B cell (primary cell): Measurements from ENCODE around the gene ALOX12. TPM values are rescaled to one million over a fixed set of nuclear protein-coding genes. Genes with fewer than 3 reads are reported as not detected.

Experiments
- ATAC-seq: fragments of 200-7000 bp; cut with Tn5 transposase; one replicate; pipeline ENCODE4 v1.10.0; 2021; ENCODE audit warnings: low read depth, mild to moderate bottlenecking, moderate number of reproducible peaks, moderate library complexity
- CTCF ChIA-PET: fragments of 350-600 bp; sonication (Branson Sonifier 250); formaldehyde crosslinking; loops from one replicate; lab custom pipeline; 2021; ENCODE audit warnings: antibody characterized with exemption, inconsistent platforms; lab: Charles Lee
- POLR2A ChIA-PET: fragments of 350-600 bp; sonication (Branson Sonifier 250); formaldehyde crosslinking; loops from one replicate; lab custom pipeline; 2021; ENCODE audit warnings: antibody characterized with exemption; lab: Charles Lee
- DNase-seq: peaks from one replicate; pipeline ENCODE4 v3.0.0; 2013
- H2AFZ ChIP-seq: 2 replicates; pipeline ENCODE4 v1.6.1; 2012; ENCODE audit warnings: mild to moderate bottlenecking, low read depth, low read length; ENCODE audit not compliant: insufficient read depth, poor library complexity, severe bottlenecking
- H3K27ac ChIP-seq, 2 donors: 1 replicate in 1 of 2; 2 replicates in 1 of 2; pipeline ENCODE4 v1.5.1; 2012 to 2013; ENCODE audit warnings: low read length in 2 of 2, mild to moderate bottlenecking in 2 of 2, moderate library complexity in 1 of 2
- H3K27me3 ChIP-seq, 4 experiments: fragments of 200-600 bp in 1 of 4; sonication (generic) in 1 of 4; replicated peaks in 1 of 4; 1 replicate in 2 of 4; 2 replicates in 2 of 4; pipeline versions ENCODE4 v1.6.1 to v1.7.0; 2013 to 2016; ENCODE audit warnings: low read length in 3 of 4, mild to moderate bottlenecking in 2 of 4, mixed read lengths in 1 of 4, moderate library complexity in 1 of 4; ENCODE audit not compliant: insufficient read depth in 4 of 4, control insufficient read depth in 3 of 4; ENCODE audit errors: control extremely low read depth in 1 of 4
- H3K36me3 ChIP-seq, 2 experiments: replicated peaks in 1 of 2; 1 replicate in 1 of 2; 2 replicates in 1 of 2; pipeline versions ENCODE4 v1.6.1 to v1.7.1; 2013; ENCODE audit warnings: low read length in 1 of 2; ENCODE audit not compliant: insufficient read depth in 2 of 2, control insufficient read depth in 1 of 2; ENCODE audit errors: control extremely low read depth in 1 of 2, extremely low read depth in 1 of 2
- H3K4me1 ChIP-seq, 2 donors: fragments of 200-600 bp in 1 of 2; sonication (generic) in 1 of 2; 1 replicate in 1 of 2; 2 replicates in 1 of 2; pipeline versions ENCODE4 v1.5.1 to v1.6.1; 2013 to 2017; ENCODE audit warnings: low read length in 2 of 2; ENCODE audit not compliant: control insufficient read depth in 2 of 2, insufficient read depth in 2 of 2
- H3K4me2 ChIP-seq: replicated peaks from 2 replicates; pipeline ENCODE3; 2012; ENCODE audit warnings: mild to moderate bottlenecking, low read depth, low read length; ENCODE audit not compliant: poor library complexity, severe bottlenecking
- H3K4me3 ChIP-seq, 5 experiments: fragments of 200-600 bp in 1 of 5; sonication (generic) in 1 of 5; 1 replicate in 3 of 5; 2 replicates in 2 of 5; pipeline versions ENCODE4 v1.5.1 to v1.7.0; 2011 to 2016; ENCODE audit warnings: low read length in 4 of 5, mild to moderate bottlenecking in 4 of 5, low read depth in 2 of 5, control low read depth in 1 of 5, moderate library complexity in 1 of 5; ENCODE audit not compliant: insufficient read depth in 1 of 5; ENCODE audit errors: control extremely low read depth in 1 of 5, extremely low read depth in 1 of 5
- H3K79me2 ChIP-seq: fragments of 200-600 bp; sonication (generic); one replicate; pipeline ENCODE4 v1.6.0; 2016; ENCODE audit warnings: low read length; ENCODE audit not compliant: control insufficient read depth, insufficient read depth
- H3K9ac ChIP-seq: fragments of 200-600 bp; sonication (generic); 2 replicates; pipeline ENCODE4 v1.6.1; 2017; ENCODE audit warnings: mild to moderate bottlenecking, low read length, moderate library complexity
- H3K9me3 ChIP-seq, 3 donors: one replicate each; pipeline versions ENCODE4 v1.6.1 to v1.7.1; 2013; ENCODE audit warnings: low read length in 2 of 3; ENCODE audit not compliant: control insufficient read depth in 2 of 3, insufficient read depth in 1 of 3; ENCODE audit errors: control extremely low read depth in 1 of 3
- H4K20me1 ChIP-seq: 2 replicates; pipeline ENCODE4 v1.6.0; 2012; ENCODE audit warnings: mild to moderate bottlenecking, low read length; ENCODE audit not compliant: insufficient read depth, control insufficient read depth, poor library complexity, severe bottlenecking
- H3K27ac Mint-ChIP-seq: one replicate; pipeline ENCODE4 v1.8.0; 2021; ENCODE audit warnings: mixed read lengths
- H3K27me3 Mint-ChIP-seq: one replicate; pipeline ENCODE4 v1.8.0; 2021; ENCODE audit warnings: mixed read lengths
- H3K4me1 Mint-ChIP-seq: one replicate; pipeline ENCODE4 v1.8.0; 2021; ENCODE audit warnings: mixed read lengths
- H3K4me3 Mint-ChIP-seq: one replicate; pipeline ENCODE4 v1.8.0; 2021; ENCODE audit warnings: mixed read lengths
- H3K9me3 Mint-ChIP-seq: one replicate; pipeline ENCODE4 v1.8.0; 2022; ENCODE audit warnings: mixed read lengths; ENCODE audit not compliant: insufficient read depth
- CTCF ChIP-seq: fragments of 200-600 bp; IDR thresholded peaks from one replicate; pipeline ENCODE4 v1.8.0; 2022; ENCODE audit warnings: antibody characterized with exemption, mild to moderate bottlenecking
- EZH2 ChIP-seq: IDR thresholded peaks from 2 replicates; pipeline ENCODE4 v1.6.1; 2012; ENCODE audit warnings: borderline replicate concordance, low read depth, mild to moderate bottlenecking, moderate library complexity, low read length; ENCODE audit not compliant: insufficient read depth, poor library complexity, severe bottlenecking
- WGBS: methylation state at CpG from one replicate; pipeline ENCODE4 v1.1.5; 2013; ENCODE audit warnings: missing lambda C conversion rate; ENCODE audit not compliant: insufficient coverage; 5-methylcytosine and 5-hydroxymethylcytosine counted together
- intact Hi-C: fragments of 100-400 bp; cut with micrococcal nuclease; formaldehyde crosslinking; loops from one replicate; pipeline ENCODE4 v1.10.0; 2022
- polyA plus RNA-seq: library from polyadenylated mRNA; depleted of rRNA; stranded (reverse); fragments of >200 nt; gene quantifications from 2 replicates; pipeline ENCODE4 v1.2.3, GENCODE V29; 2012
- total RNA-seq, 2 donors: library from RNA; stranded (reverse); fragments of 120-200 nt in 1 of 2; gene quantifications; 1 replicate in 1 of 2; 2 replicates in 1 of 2; pipeline versions ENCODE4 v1.2.3 to v1.2.4, GENCODE V29; 2013 to 2022

The ALOX12 gene
- total and polyA plus RNA-seq, 2 donors (not counting 1 experiment from before 2014, with no cell fraction given), result 0.07 TPM; not detected in 1

DNA sequence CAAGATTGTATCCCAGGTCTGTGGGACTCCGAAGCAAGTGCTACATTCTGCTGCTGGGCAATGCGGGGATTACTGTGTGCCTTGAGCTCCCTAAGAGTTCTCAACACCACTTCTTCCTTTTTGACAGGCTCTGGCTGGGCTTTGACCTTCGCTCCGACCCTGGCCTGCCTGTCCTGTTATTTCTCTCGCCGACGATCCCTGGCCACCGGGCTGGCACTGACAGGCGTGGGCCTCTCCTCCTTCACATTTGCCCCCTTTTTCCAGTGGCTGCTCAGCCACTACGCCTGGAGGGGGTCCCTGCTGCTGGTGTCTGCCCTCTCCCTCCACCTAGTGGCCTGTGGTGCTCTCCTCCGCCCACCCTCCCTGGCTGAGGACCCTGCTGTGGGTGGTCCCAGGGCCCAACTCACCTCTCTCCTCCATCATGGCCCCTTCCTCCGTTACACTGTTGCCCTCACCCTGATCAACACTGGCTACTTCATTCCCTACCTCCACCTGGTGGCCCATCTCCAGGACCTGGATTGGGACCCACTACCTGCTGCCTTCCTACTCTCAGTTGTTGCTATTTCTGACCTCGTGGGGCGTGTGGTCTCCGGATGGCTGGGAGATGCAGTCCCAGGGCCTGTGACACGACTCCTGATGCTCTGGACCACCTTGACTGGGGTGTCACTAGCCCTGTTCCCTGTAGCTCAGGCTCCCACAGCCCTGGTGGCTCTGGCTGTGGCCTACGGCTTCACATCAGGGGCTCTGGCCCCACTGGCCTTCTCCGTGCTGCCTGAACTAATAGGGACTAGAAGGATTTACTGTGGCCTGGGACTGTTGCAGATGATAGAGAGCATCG, 42.4 kb downstream of the ALOX12 start:
- ChIA-PET POLR2A (no interaction called here), CTCF (interaction anchor here (0.6 to 2.5 kb wide), 4 partner anchors 8 to 98 kb away, joined by 3 to 7 read pairs (median 4); no protein-coding TSS in a partner anchor)
- H3K4me3 Mint-ChIP-seq, result peak overlapping the region; percentile 53
- peaks cover 53% of the 10 kb centered on the region for H3K4me1 Mint-ChIP-seq
- Histone ChIP-seq H3K27ac (no peak overlapping the region), H3K79me2 (peaks cover 19% of the 10 kb centered on the region), H3K4me3 (no peak overlapping the region), H3K36me3 (peaks cover 0 to 2% of the 10 kb centered on the region in 2 experiments), H3K9me3 (peaks cover 0 to 6% (median 0%) of the 10 kb centered on the region in 3 donors), H2AFZ (no peak overlapping the region), H3K27me3 (peaks cover 0 to 3% (median 0%) of the 10 kb centered on the region in 4 experiments), H3K4me1 (peaks cover 34 to 54% of the 10 kb centered on the region in 2 donors), H3K9ac (no peak overlapping the region), H4K20me1 (no peaks in the 10 kb centered on the region), H3K4me2 (no peak overlapping the region)
- no peaks in the 10 kb centered on the region for H3K9me3 Mint-ChIP-seq
- ATAC-seq, result no peak
- H3K27ac Mint-ChIP-seq, result peak overlapping the region; percentile 15
- intact Hi-C loops, result loop anchor here (5.0 kb wide), 1 partner anchor 399 kb away; the partner anchor contains the start of genes FGF11 and TMEM102
- 91% methylated on average over 19 of the region's 19 CpGs for WGBS
- no peak for DNase-seq
- no peak for TF ChIP-seq EZH2
- H3K27me3 Mint-ChIP-seq, result no peaks in the 10 kb centered on the region

GRCh38 chr17:7039832-7040231, 44.0 kb downstream of the ALOX12 start:
- no peak for TF ChIP-seq CTCF
- TF ChIP-seq EZH2, result no peak
- peaks cover 0 to 4% (median 0%) of the 10 kb centered on the region in 4 experiments for H3K27me3 ChIP-seq
- Mint-ChIP-seq H3K4me1 (peaks cover 53% of the 10 kb centered on the region), H3K9me3 (no peaks in the 10 kb centered on the region), H3K4me3 (no peak overlapping the region), H3K27ac (peak overlapping the region; percentile 13), H3K27me3 (no peaks in the 10 kb centered on the region)
- DNase-seq (no peak), ATAC-seq (no peak)
- H3K9ac ChIP-seq, result no peak overlapping the region
- no peaks in the 10 kb centered on the region for H4K20me1 ChIP-seq
- peak overlapping the region in 1 of 2 donors; percentile 19 for H3K27ac ChIP-seq
- 98% methylated on average over 5 of the region's 5 CpGs for WGBS
- H3K4me3 ChIP-seq, result no peak overlapping the region
- no peak overlapping the region for H3K4me2 ChIP-seq
- H3K36me3 ChIP-seq, result peaks cover 0 to 2% of the 10 kb centered on the region in 2 experiments
- intact Hi-C loops, result loop anchor here (5.0 to 10.0 kb wide), 2 partner anchors 397 to 545 kb away; partner anchors contain the start of genes FGF11, MPDU1 and TMEM102
- H2AFZ ChIP-seq, result no peak overlapping the region
- peaks cover 38 to 55% of the 10 kb centered on the region in 2 donors for H3K4me1 ChIP-seq
- peaks cover 0 to 8% (median 0%) of the 10 kb centered on the region in 3 donors for H3K9me3 ChIP-seq
- POLR2A ChIA-PET, result no interaction called here
- CTCF ChIA-PET, result interaction anchor here (1.0 to 2.5 kb wide), 3 partner anchors 93 to 125 kb away, joined by 4 to 7 read pairs (median 5); no protein-coding TSS in a partner anchor
- H3K79me2 ChIP-seq, result peaks cover 11% of the 10 kb centered on the region
